Measurements from ENCODE around the gene ACSM3.
"Not testable (repeated sequence)": the region's sequence is repeated elsewhere in the genome, so short reads cannot be mapped to it uniquely, and the experiment has no call there.

Gene ACSM3

GRCh38 chr16:20755238-20755637 lies 8.6 kb upstream of the ACSM3 start:
- Histone ChIP-seq H3K4me1 (ENCODE audit: control insufficient read depth in 2 of 2, insufficient read depth in 1 of 2, low read depth in 1 of 2, low read length in 2 of 2) (no peaks in the 10 kb centered on the region), H3K9me3 (replicated peaks in 1 of 2; ENCODE audit: control insufficient read depth in 2 of 2, insufficient read depth in 1 of 2, low read depth in 1 of 2, low read length in 2 of 2) (no peaks in the 10 kb centered on the region), H3K79me1 (ENCODE audit: low read depth, low read length) (no peaks in the 10 kb centered on the region), H3K4me2 (ENCODE audit: insufficient read depth, low read length, poor library complexity, severe bottlenecking) (no peak overlapping the region), H3K9ac (ENCODE audit: low read depth, low read length, poor library complexity) (no peak overlapping the region), H3K4me3 (ENCODE audit: low read length in 2 of 2) (no peak overlapping the region), H2BK12ac (ENCODE audit: low read length) (no peak overlapping the region), H3K27me3 (ENCODE audit: control insufficient read depth in 3 of 3, insufficient read depth in 3 of 3, low read depth in 1 of 3, low read length in 3 of 3) (peaks cover 0 to 3% (median 0%) of the 10 kb centered on the region in 3 experiments), H3K18ac (ENCODE audit: low read length) (no peak overlapping the region), H3K23ac (ENCODE audit: low read depth, low read length, poor library complexity) (no peak overlapping the region), H3K27ac (replicated peaks; ENCODE audit: low read length) (no peak overlapping the region), H4K8ac (ENCODE audit: low read depth, low read length) (no peak overlapping the region), H4K91ac (ENCODE audit: low read depth, low read length, poor library complexity) (no peak overlapping the region), H2AK5ac (ENCODE audit: low read depth, low read length) (no peak overlapping the region), H3K4ac (ENCODE audit: low read length) (no peak overlapping the region), H2BK5ac (ENCODE audit: low read length) (no peak overlapping the region), H3K14ac (ENCODE audit: low read length) (no peak overlapping the region), H2AFZ (ENCODE audit: low read length) (no peak overlapping the region), H2BK15ac (ENCODE audit: low read length) (no peak overlapping the region), H3K36me3 (replicated peaks in 1 of 2; ENCODE audit: control insufficient read depth in 2 of 2, insufficient read depth in 2 of 2, low read length in 2 of 2) (no peaks in the 10 kb centered on the region), H2BK120ac (ENCODE audit: low read depth, low read length) (no peak overlapping the region)
- no peak for DNase-seq (ENCODE audit: low spot score)
- no CpG with 5 or more reads among the region's 1 CpG for WGBS, 2 donors (ENCODE audit: extremely low coverage in 2 of 2, insufficient read length in 2 of 2, insufficient replicate concordance in 1 of 2)

GRCh38 chr16:20755799-20756198 lies 8.0 kb upstream of the ACSM3 start:
- H3K9ac ChIP-seq (ENCODE audit: low read depth, low read length, poor library complexity): not testable (repeated sequence)

GRCh38 chr16:20760346-20760745 lies 3.5 kb upstream of the ACSM3 start:
- Histone ChIP-seq H2BK15ac (ENCODE audit: low read length) (no peak overlapping the region), H4K8ac (ENCODE audit: low read depth, low read length) (no peak overlapping the region), H3K36me3 (replicated peaks in 1 of 2; ENCODE audit: control insufficient read depth in 2 of 2, insufficient read depth in 2 of 2, low read length in 2 of 2) (no peaks in the 10 kb centered on the region), H2BK5ac (ENCODE audit: low read length) (no peak overlapping the region), H2BK12ac (ENCODE audit: low read length) (no peak overlapping the region), H3K18ac (ENCODE audit: low read length) (no peak overlapping the region), H4K91ac (ENCODE audit: low read depth, low read length, poor library complexity) (no peak overlapping the region), H3K14ac (ENCODE audit: low read length) (no peak overlapping the region), H2AK5ac (ENCODE audit: low read depth, low read length) (no peak overlapping the region), H3K4me3 (ENCODE audit: low read length in 2 of 2) (no peak overlapping the region), H3K4me2 (ENCODE audit: insufficient read depth, low read length, poor library complexity, severe bottlenecking) (no peak overlapping the region), H2AFZ (ENCODE audit: low read length) (no peak overlapping the region), H3K4me1 (ENCODE audit: control insufficient read depth in 2 of 2, insufficient read depth in 1 of 2, low read depth in 1 of 2, low read length in 2 of 2) (peaks cover 0 to 1% of the 10 kb centered on the region in 2 donors), H3K27me3 (ENCODE audit: control insufficient read depth in 3 of 3, insufficient read depth in 3 of 3, low read depth in 1 of 3, low read length in 3 of 3) (no peaks in the 10 kb centered on the region), H3K27ac (replicated peaks; ENCODE audit: low read length) (no peak overlapping the region), H3K9me3 (replicated peaks in 1 of 2; ENCODE audit: control insufficient read depth in 2 of 2, insufficient read depth in 1 of 2, low read depth in 1 of 2, low read length in 2 of 2) (peaks cover 1 to 13% of the 10 kb centered on the region in 2 donors), H3K79me1 (ENCODE audit: low read depth, low read length) (peaks cover 2% of the 10 kb centered on the region), H3K23ac (ENCODE audit: low read depth, low read length, poor library complexity) (no peak overlapping the region), H3K9ac (ENCODE audit: low read depth, low read length, poor library complexity) (no peak overlapping the region), H3K4ac (ENCODE audit: low read length) (no peak overlapping the region), H2BK120ac (ENCODE audit: low read depth, low read length) (no peak overlapping the region)
- no peak for DNase-seq (ENCODE audit: low spot score)
- no CpG with 5 or more reads among the region's 2 CpGs for WGBS, 2 donors (ENCODE audit: extremely low coverage in 2 of 2, insufficient read length in 2 of 2, insufficient replicate concordance in 1 of 2)

More at GRCh38 chr16:20755799-20756198, 8.0 kb upstream of the ACSM3 start:
- H2AFZ ChIP-seq (ENCODE audit: low read length); H3K36me3 ChIP-seq (replicated peaks in 1 of 2; ENCODE audit: control insufficient read depth in 2 of 2, insufficient read depth in 2 of 2, low read length in 2 of 2); H4K91ac ChIP-seq (ENCODE audit: low read depth, low read length, poor library complexity); H3K18ac ChIP-seq (ENCODE audit: low read length); H3K4me1 ChIP-seq (ENCODE audit: control insufficient read depth in 2 of 2, insufficient read depth in 1 of 2, low read depth in 1 of 2, low read length in 2 of 2); H3K4me2 ChIP-seq (ENCODE audit: insufficient read depth, low read length, poor library complexity, severe bottlenecking); H2BK15ac ChIP-seq (ENCODE audit: low read length); DNase-seq (ENCODE audit: low spot score); H2BK5ac ChIP-seq (ENCODE audit: low read length); H2BK12ac ChIP-seq (ENCODE audit: low read length); H4K8ac ChIP-seq (ENCODE audit: low read depth, low read length); H3K27me3 ChIP-seq (ENCODE audit: control insufficient read depth in 3 of 3, insufficient read depth in 3 of 3, low read depth in 1 of 3, low read length in 3 of 3); H3K27ac ChIP-seq (replicated peaks; ENCODE audit: low read length); H2BK120ac ChIP-seq (ENCODE audit: low read depth, low read length); H2AK5ac ChIP-seq (ENCODE audit: low read depth, low read length); H3K4me3 ChIP-seq (ENCODE audit: low read length in 2 of 2); H3K23ac ChIP-seq (ENCODE audit: low read depth, low read length, poor library complexity); H3K14ac ChIP-seq (ENCODE audit: low read length); H3K4ac ChIP-seq (ENCODE audit: low read length); H3K9me3 ChIP-seq (replicated peaks in 1 of 2; ENCODE audit: control insufficient read depth in 2 of 2, insufficient read depth in 1 of 2, low read depth in 1 of 2, low read length in 2 of 2); H3K79me1 ChIP-seq (ENCODE audit: low read depth, low read length): not testable (repeated sequence)
- WGBS, 2 donors (ENCODE audit: extremely low coverage in 2 of 2, insufficient read length in 2 of 2, insufficient replicate concordance in 1 of 2): no CpG with 5 or more reads among the region's 5 CpGs

- peaks cover 2% of the 10 kb centered on the region for H3K79me1 ChIP-seq (ENCODE audit: low read depth, low read length)
- H3K18ac ChIP-seq (ENCODE audit: low read length): no peak overlapping the region
- no peak overlapping the region for H3K4ac ChIP-seq (ENCODE audit: low read length)
- H2BK15ac ChIP-seq (ENCODE audit: low read length): no peak overlapping the region
- no peaks in the 10 kb centered on the region for H3K27me3 ChIP-seq (ENCODE audit: control insufficient read depth in 3 of 3, insufficient read depth in 3 of 3, low read depth in 1 of 3, low read length in 3 of 3)
- no peak overlapping the region for H3K4me2 ChIP-seq (ENCODE audit: insufficient read depth, low read length, poor library complexity, severe bottlenecking)
- no CpG with 5 or more reads among the region's 1 CpG for WGBS, 2 donors (ENCODE audit: extremely low coverage in 2 of 2, insufficient read length in 2 of 2, insufficient replicate concordance in 1 of 2)
- H2BK5ac ChIP-seq (ENCODE audit: low read length): no peak overlapping the region
- H3K36me3 ChIP-seq (replicated peaks in 1 of 2; ENCODE audit: control insufficient read depth in 2 of 2, insufficient read depth in 2 of 2, low read length in 2 of 2): no peaks in the 10 kb centered on the region
- H2BK120ac ChIP-seq (ENCODE audit: low read depth, low read length): no peak overlapping the region
- H2AFZ ChIP-seq (ENCODE audit: low read length): no peak overlapping the region
- no peak overlapping the region for H3K9ac ChIP-seq (ENCODE audit: low read depth, low read length, poor library complexity)
- H3K14ac ChIP-seq (ENCODE audit: low read length): no peak overlapping the region
- H2AK5ac ChIP-seq (ENCODE audit: low read depth, low read length): no peak overlapping the region
- no peak overlapping the region for H4K91ac ChIP-seq (ENCODE audit: low read depth, low read length, poor library complexity)
- no peak overlapping the region for H3K23ac ChIP-seq (ENCODE audit: low read depth, low read length, poor library complexity)
- H3K4me3 ChIP-seq (ENCODE audit: low read length in 2 of 2): no peak overlapping the region
- DNase-seq (ENCODE audit: low spot score): no peak
- H4K8ac ChIP-seq (ENCODE audit: low read depth, low read length): no peak overlapping the region
- no peak overlapping the region for H2BK12ac ChIP-seq (ENCODE audit: low read length)
- H3K4me1 ChIP-seq (ENCODE audit: control insufficient read depth in 2 of 2, insufficient read depth in 1 of 2, low read depth in 1 of 2, low read length in 2 of 2): peaks cover 0 to 1% of the 10 kb centered on the region in 2 donors
- H3K27ac ChIP-seq (replicated peaks; ENCODE audit: low read length): no peak overlapping the region
- H3K9me3 ChIP-seq (replicated peaks in 1 of 2; ENCODE audit: control insufficient read depth in 2 of 2, insufficient read depth in 1 of 2, low read depth in 1 of 2, low read length in 2 of 2): peaks cover 1 to 13% of the 10 kb centered on the region in 2 donors
Observed at GRCh38 chr16:20761175-20761574, 2.6 kb upstream of the ACSM3 start.

Measured in neuronal stem cell (in vitro differentiated cells).